Astrocyte (in vitro differentiated cells and primary cell): ENCODE data around the gene FOXJ1. TPM values are rescaled to one million over a fixed set of nuclear protein-coding genes. Genes with fewer than 3 reads are reported as not detected.

Experiments used
- DNase-seq: peaks from one replicate; pipeline ENCODE4 v3.0.0-alpha.2; 2010; ENCODE audit warnings: low read depth
- FAIRE-seq: peaks from 2 replicates; lab custom pipeline; 2011; peaks lifted over from hg19 to GRCh38; lab: Jason Lieb, UNC
- H2AFZ ChIP-seq: 2 replicates; pipeline ENCODE4 v1.6.0; 2012; ENCODE audit warnings: low read depth, low read length, inconsistent platforms
- H3K27ac ChIP-seq: 2 replicates; pipeline ENCODE4 v1.5.1; 2011; ENCODE audit warnings: low read depth, low read length, inconsistent platforms
- H3K27me3 ChIP-seq: 2 replicates; pipeline ENCODE4 v1.6.0; 2011; ENCODE audit warnings: low read length, inconsistent platforms; ENCODE audit not compliant: insufficient read depth
- H3K36me3 ChIP-seq: 2 replicates; pipeline ENCODE4 v1.5.1; 2011; ENCODE audit warnings: low read length, inconsistent platforms; ENCODE audit not compliant: insufficient read depth
- H3K4me1 ChIP-seq: 2 replicates; pipeline ENCODE4 v1.5.1; 2011; ENCODE audit warnings: low read length, inconsistent platforms; ENCODE audit not compliant: insufficient read depth
- H3K4me2 ChIP-seq: 2 replicates; pipeline ENCODE4 v1.6.0; 2012; ENCODE audit warnings: low read length, inconsistent platforms
- H3K4me3 ChIP-seq: 2 replicates; pipeline ENCODE4 v1.5.1; 2011; ENCODE audit warnings: low read depth, mild to moderate bottlenecking, low read length, inconsistent platforms; ENCODE audit not compliant: insufficient read depth
- H3K79me2 ChIP-seq: 2 replicates; pipeline ENCODE4 v1.6.0; 2012; ENCODE audit warnings: mild to moderate bottlenecking, low read length, inconsistent platforms; ENCODE audit not compliant: insufficient read depth
- H3K9ac ChIP-seq: 2 replicates; pipeline ENCODE4 v1.6.0; 2012; ENCODE audit warnings: mild to moderate bottlenecking, low read length, inconsistent platforms
- H3K9me3 ChIP-seq: 2 replicates; pipeline ENCODE4 v1.5.1; 2012; ENCODE audit warnings: low read depth, mild to moderate bottlenecking, low read length, inconsistent platforms; ENCODE audit not compliant: insufficient read depth
- H4K20me1 ChIP-seq: 2 replicates; pipeline ENCODE4 v1.6.0; 2012; ENCODE audit warnings: low read length, inconsistent platforms; ENCODE audit not compliant: insufficient read depth
- H3K27ac Mint-ChIP-seq: one replicate; pipeline ENCODE4 v1.8.0; 2021; ENCODE audit warnings: mild to moderate bottlenecking, mixed read lengths; ENCODE audit not compliant: unreplicated experiment
- H3K27me3 Mint-ChIP-seq: one replicate; pipeline ENCODE4 v1.8.0; 2021; ENCODE audit warnings: low read depth, mixed read lengths; ENCODE audit not compliant: unreplicated experiment
- H3K36me3 Mint-ChIP-seq: one replicate; pipeline ENCODE4 v1.8.0; 2021; ENCODE audit warnings: low read depth, mixed read lengths; ENCODE audit not compliant: unreplicated experiment
- H3K4me1 Mint-ChIP-seq: one replicate; pipeline ENCODE4 v1.8.0; 2021; ENCODE audit warnings: low read depth, mixed read lengths; ENCODE audit not compliant: unreplicated experiment
- H3K4me3 Mint-ChIP-seq: one replicate; pipeline ENCODE4 v1.8.0; 2021; ENCODE audit warnings: mild to moderate bottlenecking, moderate library complexity, mixed read lengths; ENCODE audit not compliant: unreplicated experiment
- H3K9me3 Mint-ChIP-seq: one replicate; pipeline ENCODE4 v1.8.0; 2021; ENCODE audit warnings: mild to moderate bottlenecking, mixed read lengths; ENCODE audit not compliant: unreplicated experiment
- EZH2 ChIP-seq: IDR thresholded peaks from 2 replicates; pipeline ENCODE4 v1.6.1; 2012; ENCODE audit warnings: mild to moderate bottlenecking, low read length, inconsistent platforms; ENCODE audit not compliant: insufficient read depth
- total RNA-seq: library from RNA; stranded (reverse); gene quantifications from 2 replicates; pipeline ENCODE4 v1.2.1, GENCODE V29; 2021
- TF ChIP-seq, protein P1 (sequence below): IDR thresholded peaks from 2 replicates; pipeline ENCODE4 v1.5.1; 2011; ENCODE audit warnings: low read depth, mild to moderate bottlenecking, inconsistent platforms, low read length, moderate library complexity; ENCODE audit not compliant: insufficient read depth

FOXJ1 gene
- total RNA-seq, 1 donor from 2014 or later = 0.48 TPM

- H3K27me3 Mint-ChIP-seq = peaks cover 44% of the 10 kb centered on the region
- no peak for TF ChIP-seq EZH2
- TF ChIP-seq, protein P1, sequence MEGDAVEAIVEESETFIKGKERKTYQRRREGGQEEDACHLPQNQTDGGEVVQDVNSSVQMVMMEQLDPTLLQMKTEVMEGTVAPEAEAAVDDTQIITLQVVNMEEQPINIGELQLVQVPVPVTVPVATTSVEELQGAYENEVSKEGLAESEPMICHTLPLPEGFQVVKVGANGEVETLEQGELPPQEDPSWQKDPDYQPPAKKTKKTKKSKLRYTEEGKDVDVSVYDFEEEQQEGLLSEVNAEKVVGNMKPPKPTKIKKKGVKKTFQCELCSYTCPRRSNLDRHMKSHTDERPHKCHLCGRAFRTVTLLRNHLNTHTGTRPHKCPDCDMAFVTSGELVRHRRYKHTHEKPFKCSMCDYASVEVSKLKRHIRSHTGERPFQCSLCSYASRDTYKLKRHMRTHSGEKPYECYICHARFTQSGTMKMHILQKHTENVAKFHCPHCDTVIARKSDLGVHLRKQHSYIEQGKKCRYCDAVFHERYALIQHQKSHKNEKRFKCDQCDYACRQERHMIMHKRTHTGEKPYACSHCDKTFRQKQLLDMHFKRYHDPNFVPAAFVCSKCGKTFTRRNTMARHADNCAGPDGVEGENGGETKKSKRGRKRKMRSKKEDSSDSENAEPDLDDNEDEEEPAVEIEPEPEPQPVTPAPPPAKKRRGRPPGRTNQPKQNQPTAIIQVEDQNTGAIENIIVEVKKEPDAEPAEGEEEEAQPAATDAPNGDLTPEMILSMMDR = no peak
- no peak overlapping the region for H2AFZ ChIP-seq
- H3K79me2 ChIP-seq = no peaks in the 10 kb centered on the region
- H3K9ac ChIP-seq = no peak overlapping the region
- H3K4me3 Mint-ChIP-seq = no peak overlapping the region
- H3K4me1 ChIP-seq = no peaks in the 10 kb centered on the region
- H3K4me2 ChIP-seq = no peak overlapping the region
- peaks cover 2% of the 10 kb centered on the region for H3K36me3 Mint-ChIP-seq
- H3K9me3 ChIP-seq = no peaks in the 10 kb centered on the region
- DNase-seq (no peak), FAIRE-seq (no peak)
- H3K36me3 ChIP-seq = no peaks in the 10 kb centered on the region
- H3K4me3 ChIP-seq = no peak overlapping the region
- no peaks in the 10 kb centered on the region for H3K4me1 Mint-ChIP-seq
- no peak overlapping the region for H3K27ac ChIP-seq
- H4K20me1 ChIP-seq = no peaks in the 10 kb centered on the region
- no peak overlapping the region for H3K27ac Mint-ChIP-seq
- H3K27me3 ChIP-seq = no peaks in the 10 kb centered on the region
- no peaks in the 10 kb centered on the region for H3K9me3 Mint-ChIP-seq
Observed at GRCh38 chr17:76155988-76156661, 15.1 kb upstream of the FOXJ1 start.

- no peaks in the 10 kb centered on the region for H4K20me1 ChIP-seq
- no peak overlapping the region for H2AFZ ChIP-seq
- H3K4me1 ChIP-seq = no peaks in the 10 kb centered on the region
- H3K9me3 ChIP-seq = no peaks in the 10 kb centered on the region
- H3K9ac ChIP-seq = no peak overlapping the region
- Mint-ChIP-seq H3K4me3 (peak overlapping the region; percentile 40), H3K27ac (no peak overlapping the region), H3K4me1 (no peaks in the 10 kb centered on the region), H3K27me3 (peaks cover 44% of the 10 kb centered on the region), H3K36me3 (peaks cover 2% of the 10 kb centered on the region), H3K9me3 (no peaks in the 10 kb centered on the region)
- H3K36me3 ChIP-seq = no peaks in the 10 kb centered on the region
- DNase-seq (no peak), FAIRE-seq (no peak)
- no peak overlapping the region for H3K27ac ChIP-seq
- H3K4me2 ChIP-seq = no peak overlapping the region
- H3K79me2 ChIP-seq = no peaks in the 10 kb centered on the region
- TF ChIP-seq, protein P1 = no peak
- no peak for TF ChIP-seq EZH2
- H3K27me3 ChIP-seq = no peaks in the 10 kb centered on the region
- H3K4me3 ChIP-seq = no peak overlapping the region
Observed at GRCh38 chr17:76154936-76155845, 14.1 kb upstream of the FOXJ1 start.
